Measurements from ENCODE around the gene RAC3.

The RAC3 gene

GRCh38 chr17:81993729-81994592 lies 37.5 kb upstream of the RAC3 start:
- Histone ChIP-seq H3K36me3 (ENCODE audit: insufficient read depth, low read length) (0 out of 2 replicates have a peak, but pooled peaks cover 5% of the 10 kb centered on the region), H3K4me1 (ENCODE audit: insufficient read depth, low read length) (peaks cover 30% of the 10 kb centered on the region; the same call in 1 of the 2 replicates), H3K27ac (ENCODE audit: low read depth, low read length) (no peak overlapping the region), H3K9ac (ENCODE audit: low read depth, low read length) (no peak overlapping the region; the same call in 1 of the 2 replicates), H3K9me3 (ENCODE audit: insufficient read depth, low read depth, low read length) (no peaks in the 10 kb centered on the region), H3K4me3 (ENCODE audit: low read length) (no peak overlapping the region), H3K27me3 (ENCODE audit: insufficient read depth, low read length) (no peaks in the 10 kb centered on the region)
- WGBS: 89% methylated on average over 37 of the region's 37 CpGs

- 94% methylated on average over 39 of the region's 39 CpGs for WGBS
- no peaks in the 10 kb centered on the region for H3K27me3 ChIP-seq (ENCODE audit: insufficient read depth, low read length)
- no peaks in the 10 kb centered on the region for H3K9me3 ChIP-seq (ENCODE audit: insufficient read depth, low read depth, low read length)
- H3K4me1 ChIP-seq (ENCODE audit: insufficient read depth, low read length): peaks cover 30% of the 10 kb centered on the region; the same call in 1 of the 2 replicates
- no peak overlapping the region for H3K9ac ChIP-seq (ENCODE audit: low read depth, low read length)
- H3K4me3 ChIP-seq (ENCODE audit: low read length): no peak overlapping the region
- H3K27ac ChIP-seq (ENCODE audit: low read depth, low read length): no peak overlapping the region
- H3K36me3 ChIP-seq (ENCODE audit: insufficient read depth, low read length): 0 out of 2 replicates have a peak, but pooled peaks cover 5% of the 10 kb centered on the region
Observed at GRCh38 chr17:81994593-81995462, 36.6 kb upstream of the RAC3 start.

- no peak overlapping the region for H3K4me3 ChIP-seq (ENCODE audit: low read length)
- no peak overlapping the region for H3K9ac ChIP-seq (ENCODE audit: low read depth, low read length)
- no peak overlapping the region for H3K27ac ChIP-seq (ENCODE audit: low read depth, low read length)
- WGBS: 95% methylated on average over 29 of the region's 29 CpGs
- H3K36me3 ChIP-seq (ENCODE audit: insufficient read depth, low read length): 0 out of 2 replicates have a peak, but pooled peaks cover 5% of the 10 kb centered on the region
- no peaks in the 10 kb centered on the region for H3K9me3 ChIP-seq (ENCODE audit: insufficient read depth, low read depth, low read length)
- no peaks in the 10 kb centered on the region for H3K27me3 ChIP-seq (ENCODE audit: insufficient read depth, low read length)
- peaks cover 27% of the 10 kb centered on the region; the same call in 1 of the 2 replicates for H3K4me1 ChIP-seq (ENCODE audit: insufficient read depth, low read length)
Observed at GRCh38 chr17:81995463-81996231, 35.8 kb upstream of the RAC3 start.

GRCh38 chr17:81996232-81996756 lies 35.2 kb upstream of the RAC3 start:
- no peak overlapping the region for H3K4me3 ChIP-seq (ENCODE audit: low read length)
- 94% methylated on average over 28 of the region's 28 CpGs for WGBS

GRCh38 chr17:81996757-81997441 lies 34.6 kb upstream of the RAC3 start:
- Histone ChIP-seq H3K9me3 (ENCODE audit: insufficient read depth, low read depth, low read length) (no peaks in the 10 kb centered on the region), H3K9ac (ENCODE audit: low read depth, low read length) (no peak overlapping the region; the same call in 1 of the 2 replicates), H3K4me1 (ENCODE audit: insufficient read depth, low read length) (peaks cover 17% of the 10 kb centered on the region; the same call in 1 of the 2 replicates), H3K36me3 (ENCODE audit: insufficient read depth, low read length) (0 out of 2 replicates have a peak, but pooled peaks cover 5% of the 10 kb centered on the region), H3K4me3 (ENCODE audit: low read length) (no peak overlapping the region), H3K27ac (ENCODE audit: low read depth, low read length) (no peak overlapping the region), H3K27me3 (ENCODE audit: insufficient read depth, low read length) (no peaks in the 10 kb centered on the region)
- WGBS: 95% methylated on average over 30 of the region's 30 CpGs

More at GRCh38 chr17:81996232-81996756, 35.2 kb upstream of the RAC3 start:
- H3K36me3 ChIP-seq (ENCODE audit: insufficient read depth, low read length): 0 out of 2 replicates have a peak, but pooled peaks cover 5% of the 10 kb centered on the region
- H3K27me3 ChIP-seq (ENCODE audit: insufficient read depth, low read length): no peaks in the 10 kb centered on the region
- no peak overlapping the region for H3K27ac ChIP-seq (ENCODE audit: low read depth, low read length)
- H3K9ac ChIP-seq (ENCODE audit: low read depth, low read length): no peak overlapping the region
- no peaks in the 10 kb centered on the region for H3K9me3 ChIP-seq (ENCODE audit: insufficient read depth, low read depth, low read length)
- peaks cover 22% of the 10 kb centered on the region; the same call in 1 of the 2 replicates for H3K4me1 ChIP-seq (ENCODE audit: insufficient read depth, low read length)

GRCh38 chr17:81998212-81998611 lies 33.3 kb upstream of the RAC3 start:
- Histone ChIP-seq H3K4me3 (ENCODE audit: low read length) (no peak overlapping the region), H3K9ac (ENCODE audit: low read depth, low read length) (no peak overlapping the region)
- WGBS: 95% methylated on average over 7 of the region's 7 CpGs

GRCh38 chr17:81998691-81999438 lies 32.6 kb upstream of the RAC3 start:
- Histone ChIP-seq H3K27me3 (ENCODE audit: insufficient read depth, low read length) (no peaks in the 10 kb centered on the region), H3K4me1 (ENCODE audit: insufficient read depth, low read length) (peaks cover 3% of the 10 kb centered on the region; the same call in 1 of the 2 replicates)
- WGBS: 94% methylated on average over 14 of the region's 14 CpGs

More at GRCh38 chr17:81998212-81998611, 33.3 kb upstream of the RAC3 start:
- H3K9me3 ChIP-seq (ENCODE audit: insufficient read depth, low read depth, low read length): no peaks in the 10 kb centered on the region
- no peaks in the 10 kb centered on the region for H3K27me3 ChIP-seq (ENCODE audit: insufficient read depth, low read length)
- 0 out of 2 replicates have a peak, but pooled peaks cover 5% of the 10 kb centered on the region for H3K36me3 ChIP-seq (ENCODE audit: insufficient read depth, low read length)
- peaks cover 6% of the 10 kb centered on the region; the same call in 1 of the 2 replicates for H3K4me1 ChIP-seq (ENCODE audit: insufficient read depth, low read length)
- no peak overlapping the region for H3K27ac ChIP-seq (ENCODE audit: low read depth, low read length)

GRCh38 chr17:81999587-81999975 lies 31.9 kb upstream of the RAC3 start:
- 98% methylated on average over 12 of the region's 12 CpGs for WGBS
- no peaks in the 10 kb centered on the region for H3K27me3 ChIP-seq (ENCODE audit: insufficient read depth, low read length)
- H3K4me1 ChIP-seq (ENCODE audit: insufficient read depth, low read length): no peaks in the 10 kb centered on the region; the same call in 1 of the 2 replicates
- H3K27ac ChIP-seq (ENCODE audit: low read depth, low read length): no peak overlapping the region
- H3K9ac ChIP-seq (ENCODE audit: low read depth, low read length): no peak overlapping the region
- 0 out of 2 replicates have a peak, but pooled peaks cover 5% of the 10 kb centered on the region for H3K36me3 ChIP-seq (ENCODE audit: insufficient read depth, low read length)
- no peak overlapping the region for H3K4me3 ChIP-seq (ENCODE audit: low read length)
- H3K9me3 ChIP-seq (ENCODE audit: insufficient read depth, low read depth, low read length): no peaks in the 10 kb centered on the region

More at GRCh38 chr17:81998691-81999438, 32.6 kb upstream of the RAC3 start:
- Histone ChIP-seq H3K9ac (ENCODE audit: low read depth, low read length) (no peak overlapping the region), H3K4me3 (ENCODE audit: low read length) (no peak overlapping the region), H3K36me3 (ENCODE audit: insufficient read depth, low read length) (0 out of 2 replicates have a peak, but pooled peaks cover 5% of the 10 kb centered on the region), H3K9me3 (ENCODE audit: insufficient read depth, low read depth, low read length) (no peaks in the 10 kb centered on the region), H3K27ac (ENCODE audit: low read depth, low read length) (no peak overlapping the region)

- Histone ChIP-seq H3K27me3 (ENCODE audit: insufficient read depth, low read length) (no peaks in the 10 kb centered on the region), H3K36me3 (ENCODE audit: insufficient read depth, low read length) (0 out of 2 replicates have a peak, but pooled peaks cover 5% of the 10 kb centered on the region), H3K9me3 (ENCODE audit: insufficient read depth, low read depth, low read length) (no peaks in the 10 kb centered on the region), H3K4me1 (ENCODE audit: insufficient read depth, low read length) (no peaks in the 10 kb centered on the region; the same call in 1 of the 2 replicates), H3K9ac (ENCODE audit: low read depth, low read length) (no peak overlapping the region), H3K27ac (ENCODE audit: low read depth, low read length) (no peak overlapping the region), H3K4me3 (ENCODE audit: low read length) (no peak overlapping the region)
- WGBS: 91% methylated on average over 36 of the region's 36 CpGs
Observed at GRCh38 chr17:81999976-82000802, 31.3 kb upstream of the RAC3 start.

All from HUES64 (cell line).